Liver (tissue), 9 donors: Measurements from ENCODE around the gene GRIK1. TPM values are rescaled to one million over a fixed set of nuclear protein-coding genes. Genes with fewer than 3 reads are reported as not detected.

Experiments
- DNase-seq: peaks from one replicate; pipeline ENCODE4 v3.0.0-alpha.2; 2017; ENCODE audit warnings: low spot score
- H3K27ac ChIP-seq, 2 donors: one replicate each; pipeline ENCODE4 v1.7.0; 2013; ENCODE audit warnings: inconsistent platforms in 2 of 2, low read length in 2 of 2, control low read depth in 1 of 2, low read depth in 1 of 2, mild to moderate bottlenecking in 1 of 2
- H3K27me3 ChIP-seq, 4 donors: one replicate each; pipeline versions ENCODE4 v1.6.1 to v1.7.0; 2013; ENCODE audit warnings: low read length in 3 of 4, inconsistent platforms in 1 of 4, mild to moderate bottlenecking in 1 of 4, moderate library complexity in 1 of 4; ENCODE audit not compliant: control insufficient read depth in 4 of 4, insufficient read depth in 4 of 4
- H3K36me3 ChIP-seq, 4 donors: one replicate each; pipeline versions ENCODE4 v1.6.1 to v1.7.0; 2013; ENCODE audit warnings: low read length in 3 of 4, mild to moderate bottlenecking in 3 of 4, low read depth in 1 of 4, moderate library complexity in 1 of 4; ENCODE audit not compliant: control insufficient read depth in 4 of 4, insufficient read depth in 3 of 4
- H3K4me1 ChIP-seq, 4 donors: one replicate each; pipeline versions ENCODE4 v1.6.1 to v1.7.0; 2013; ENCODE audit warnings: low read length in 3 of 4, mild to moderate bottlenecking in 3 of 4, moderate library complexity in 1 of 4; ENCODE audit not compliant: control insufficient read depth in 4 of 4, insufficient read depth in 4 of 4
- H3K4me3 ChIP-seq, 3 donors: one replicate each; pipeline versions ENCODE4 v1.6.1 to v1.7.0; 2013; ENCODE audit warnings: low read length in 3 of 3, control low read depth in 1 of 3, low read depth in 1 of 3, mild to moderate bottlenecking in 1 of 3
- H3K9ac ChIP-seq, 2 donors: one replicate each; pipeline ENCODE4 v1.7.0; 2013; ENCODE audit warnings: low read length in 2 of 2, mild to moderate bottlenecking in 2 of 2, moderate library complexity in 2 of 2, control low read depth in 1 of 2, low read depth in 1 of 2
- H3K9me3 ChIP-seq, 4 donors: one replicate each; pipeline versions ENCODE4 v1.6.1 to v1.7.0; 2013; ENCODE audit warnings: low read length in 3 of 4; ENCODE audit not compliant: control insufficient read depth in 4 of 4
- ATF3 ChIP-seq: IDR thresholded peaks from 2 replicates; pipeline ENCODE4 v1.6.1; 2016; ENCODE audit warnings: antibody characterized with exemption
- CTCF ChIP-seq: fragments of 150-350 bp; IDR thresholded peaks from 2 replicates; pipeline ENCODE4 v1.5.1; 2017; ENCODE audit warnings: improper control_type of control experiment, low read depth, low read length; ENCODE audit not compliant: missing input control
- EGR1 ChIP-seq, 2 donors: IDR thresholded peaks; 2 replicates each; pipeline ENCODE4 v1.6.1; 2016 to 2018; ENCODE audit warnings: antibody characterized with exemption in 2 of 2, low read depth in 2 of 2
- FOXA1 ChIP-seq: IDR thresholded peaks from 2 replicates; pipeline ENCODE4 v1.6.1; 2016; ENCODE audit warnings: antibody characterized with exemption
- FOXA2 ChIP-seq: IDR thresholded peaks from 2 replicates; pipeline ENCODE4 v1.6.1; 2016; ENCODE audit warnings: antibody characterized with exemption
- GABPA ChIP-seq, 2 donors: IDR thresholded peaks in 1 of 2; conservative IDR thresholded peaks in 1 of 2; 2 replicates each; pipeline ENCODE4 v1.6.1; 2016; ENCODE audit warnings: antibody characterized with exemption in 2 of 2, mild to moderate bottlenecking in 1 of 2, moderate library complexity in 1 of 2
- HNF4A ChIP-seq, 2 donors: conservative IDR thresholded peaks; 2 replicates each; pipeline ENCODE4 v1.6.1; 2016; ENCODE audit warnings: antibody characterized with exemption in 2 of 2, mild to moderate bottlenecking in 2 of 2
- HNF4G ChIP-seq: IDR thresholded peaks from 2 replicates; pipeline ENCODE4 v1.6.1; 2016; ENCODE audit warnings: antibody characterized with exemption
- JUND ChIP-seq, 2 donors: IDR thresholded peaks; 2 replicates each; pipeline ENCODE4 v1.6.1; 2016; ENCODE audit warnings: antibody characterized with exemption in 2 of 2
- MAX ChIP-seq: IDR thresholded peaks from 2 replicates; pipeline ENCODE4 v1.6.1; 2016; ENCODE audit warnings: antibody characterized with exemption
- NR2F2 ChIP-seq: IDR thresholded peaks from 2 replicates; pipeline ENCODE4 v1.6.1; 2016; ENCODE audit warnings: antibody characterized with exemption
- RAD21 ChIP-seq, 2 donors: IDR thresholded peaks; 2 replicates each; pipeline ENCODE4 v1.6.1; 2016; ENCODE audit warnings: antibody characterized with exemption in 2 of 2, mild to moderate bottlenecking in 2 of 2
- RXRA ChIP-seq, 2 donors: IDR thresholded peaks; 2 replicates each; pipeline ENCODE4 v1.6.1; 2017 to 2018; ENCODE audit warnings: antibody characterized with exemption in 2 of 2, mild to moderate bottlenecking in 1 of 2
- SP1 ChIP-seq: IDR thresholded peaks from 2 replicates; pipeline ENCODE4 v1.6.1; 2018; ENCODE audit warnings: antibody characterized with exemption, mild to moderate bottlenecking
- TAF1 ChIP-seq: conservative IDR thresholded peaks from 2 replicates; pipeline ENCODE4 v1.6.1; 2016; ENCODE audit warnings: antibody characterized with exemption, mild to moderate bottlenecking
- YY1 ChIP-seq: IDR thresholded peaks from 2 replicates; pipeline ENCODE4 v1.6.1; 2016; ENCODE audit warnings: antibody characterized with exemption, mild to moderate bottlenecking
- ZBTB33 ChIP-seq: IDR thresholded peaks from 2 replicates; pipeline ENCODE4 v1.6.1; 2016; ENCODE audit warnings: antibody characterized with exemption
- WGBS: extraction: QIAGEN DNeasy Blood & Tissue Kit; methylation state at CpG from one replicate; pipeline ENCODE4 v1.1.7; 2013; 5-methylcytosine and 5-hydroxymethylcytosine counted together
- polyA plus RNA-seq, 2 donors: library from polyadenylated mRNA; stranded (reverse) in 1 of 2; unstranded in 1 of 2; fragments of 200-250 nt in 1 of 2; fragments of >200 nt in 1 of 2; fragmentation: Nextera tagmentation in 1 of 2; extraction: Ambion mirVana in 1 of 2; gene quantifications; one replicate each; pipeline versions ENCODE4 v1.2.1 to v1.2.3, GENCODE V29; 2013 to 2015
- total RNA-seq, 2 donors: library from RNA; depleted of rRNA; stranded (reverse); fragments of >200 nt; gene quantifications; one replicate each; pipeline ENCODE4 v1.2.3, GENCODE V29; 2014
- donor health status: healthy.
- donor health status: healthy.
- donor health status: healthy.
- donor health status: healthy.
- donor health status: healthy.

GRIK1 gene
- total and polyA plus RNA-seq, 4 donors, result 0.02 to 0.14 (median 0.05) TPM; not detected in 1

- Histone ChIP-seq H3K27ac (no peak overlapping the region), H3K9me3 (no peaks in the 10 kb centered on the region), H3K27me3 (no peaks in the 10 kb centered on the region), H3K4me1 (no peaks in the 10 kb centered on the region), H3K4me3 (no peak overlapping the region), H3K36me3 (no peaks in the 10 kb centered on the region), H3K9ac (no peak overlapping the region)
- WGBS, result 88% methylated on average over 4 of the region's 4 CpGs
- no peak for TF ChIP-seq JUND (IDR thresholded peaks at IDR 0.05)
- DNase-seq, result no peak
Observed at GRCh38 chr21:29637134-29637533, 302.7 kb downstream of the GRIK1 start.

- Histone ChIP-seq H3K4me3 (no peak overlapping the region), H3K36me3 (no peaks in the 10 kb centered on the region)
- WGBS, result 89% methylated on average over 4 of the region's 4 CpGs
Observed at GRCh38 chr21:29634418-29634817, 305.4 kb downstream of the GRIK1 start.

GRCh38 chr21:29633756-29634155 is 306.0 kb downstream of the GRIK1 start:
- Histone ChIP-seq H3K4me1 (no peaks in the 10 kb centered on the region), H3K27ac (no peak overlapping the region), H3K36me3 (no peaks in the 10 kb centered on the region), H3K9me3 (no peaks in the 10 kb centered on the region), H3K27me3 (no peaks in the 10 kb centered on the region), H3K4me3 (no peak overlapping the region), H3K9ac (no peak overlapping the region)
- 85% methylated on average over 2 of the region's 2 CpGs for WGBS
- no peak for DNase-seq
- TF ChIP-seq NR2F2 (no peak), FOXA2 (no peak), GABPA (IDR thresholded peaks at IDR 0.05 in 1 of 2, conservative IDR thresholded peaks at IDR 0.05 in 1 of 2) (no peak), HNF4A (conservative IDR thresholded peaks at IDR 0.05) (no peak), SP1 (no peak), YY1 (no peak), RAD21 (IDR thresholded peaks at IDR 0.05) (no peak), HNF4G (no peak), FOXA1 (no peak), CTCF (no peak), JUND (IDR thresholded peaks at IDR 0.05) (no peak), MAX (no peak), ZBTB33 (no peak), ATF3 (no peak), EGR1 (IDR thresholded peaks at IDR 0.05; ENCODE audit: low read depth in 2 of 2) (no peak)

More at GRCh38 chr21:29634418-29634817, 305.4 kb downstream of the GRIK1 start:
- no peak overlapping the region for H3K27ac ChIP-seq
- H3K4me1 ChIP-seq, result no peaks in the 10 kb centered on the region
- no peak for TF ChIP-seq JUND (IDR thresholded peaks at IDR 0.05)
- TF ChIP-seq ZBTB33, result no peak
- no peak for TF ChIP-seq SP1
- TF ChIP-seq MAX, result no peak
- no peak for TF ChIP-seq NR2F2
- TF ChIP-seq RAD21 (IDR thresholded peaks at IDR 0.05), result no peak
- no peak for TF ChIP-seq FOXA1
- no peak for TF ChIP-seq YY1
- no peak for TF ChIP-seq GABPA (IDR thresholded peaks at IDR 0.05 in 1 of 2, conservative IDR thresholded peaks at IDR 0.05 in 1 of 2)
- no peak for TF ChIP-seq HNF4G
- TF ChIP-seq HNF4A (conservative IDR thresholded peaks at IDR 0.05), result no peak
- TF ChIP-seq ATF3, result no peak
- TF ChIP-seq TAF1, result no peak
- TF ChIP-seq RXRA (IDR thresholded peaks at IDR 0.05), result no peak
- no peak for TF ChIP-seq EGR1 (IDR thresholded peaks at IDR 0.05; ENCODE audit: low read depth in 2 of 2)
- TF ChIP-seq FOXA2, result no peak
- H3K9ac ChIP-seq, result no peak overlapping the region
- no peak for DNase-seq
- no peaks in the 10 kb centered on the region for H3K9me3 ChIP-seq
- no peaks in the 10 kb centered on the region for H3K27me3 ChIP-seq
